ENCODE measurements around the gene ARMH3.

GRCh38 chr10:101932183-101932582, 123.8 kb downstream of the ARMH3 start:
- TF ChIP-seq CTCF (conservative IDR thresholded peaks at IDR 0.05; ENCODE audit: low read length) (no peak), EZH2phosphoT487 (IDR thresholded peaks at IDR 0.05; ENCODE audit: borderline replicate concordance, low read depth, low read length) (no peak)
